Testis (tissue), 3 donors: ENCODE measurements around the gene RNF44. TPM values are rescaled to one million over a fixed set of nuclear protein-coding genes. Genes with fewer than 3 reads are reported as not detected.

Experiments
- DNase-seq: peaks from one replicate; pipeline ENCODE4 v3.0.0-alpha.2; 2019
- H3K27ac ChIP-seq, 2 donors: fragments of 200-600 bp; sonication (generic); one replicate each; pipeline ENCODE4 v1.5.1; 2019
- H3K27me3 ChIP-seq: fragments of 200-600 bp; sonication (generic); one replicate; pipeline ENCODE4 v1.5.1; 2019
- H3K36me3 ChIP-seq: fragments of 200-600 bp; sonication (generic); one replicate; pipeline ENCODE4 v1.5.1; 2017; ENCODE audit warnings: low read depth; ENCODE audit errors: missing control alignments
- H3K4me1 ChIP-seq: fragments of 200-600 bp; sonication (generic); one replicate; pipeline ENCODE4 v1.5.1; 2019
- H3K4me3 ChIP-seq, 2 donors: fragments of 200-600 bp; sonication (generic); one replicate each; pipeline ENCODE4 v1.5.1; 2017 to 2019
- H3K9me3 ChIP-seq: fragments of 200-600 bp; sonication (generic); one replicate; pipeline ENCODE4 v1.5.1; 2017
- POLR2A ChIP-seq: fragments of 450-650 bp; IDR thresholded peaks from one replicate; pipeline ENCODE4 v1.6.1; 2017; ENCODE audit warnings: antibody characterized with exemption, mild to moderate bottlenecking, moderate library complexity
- WGBS, 2 donors: methylation state at CpG; one replicate each; pipeline ENCODE4 v1.1.5; 2018; 5-methylcytosine and 5-hydroxymethylcytosine counted together
- intact Hi-C: fragments of 100-400 bp; cut with DNase I; formaldehyde crosslinking; loops from one replicate; pipeline ENCODE4 v1.15.1; 2023; ENCODE audit warnings: low total_unique reads
- polyA plus RNA-seq: library from polyadenylated mRNA; stranded (reverse); fragments of 350-450 nt; fragmentation: Illumina TruSeq; extraction: RNeasy Lipid Tissue Mini Kit (QIAGEN cat#74804); gene quantifications from one replicate; pipeline ENCODE4 v1.2.3, GENCODE V29; 2014; ENCODE audit warnings: low read depth, low replicate concordance; ENCODE audit not compliant: insufficient read depth
- total RNA-seq, 2 donors: library from RNA; depleted of rRNA; stranded (reverse); fragments of >200 nt; gene quantifications; one replicate each; pipeline ENCODE4 v1.2.3, GENCODE V29; 2016
- TF ChIP-seq, protein P1 (sequence below), 3 experiments: fragments of 450-650 bp in 2 of 3; fragments of 200-600 bp in 1 of 3; sonication (generic) in 1 of 3; IDR thresholded peaks; one replicate each; pipeline ENCODE4 v1.5.1; 2016 to 2019; ENCODE audit warnings: antibody characterized with exemption in 3 of 3, mild to moderate bottlenecking in 2 of 3, moderate library complexity in 1 of 3

RNF44 gene
- total and polyA plus RNA-seq, 3 donors from 2014 or later = 57.2 to 64.7 (median 60.1) TPM

DNA sequence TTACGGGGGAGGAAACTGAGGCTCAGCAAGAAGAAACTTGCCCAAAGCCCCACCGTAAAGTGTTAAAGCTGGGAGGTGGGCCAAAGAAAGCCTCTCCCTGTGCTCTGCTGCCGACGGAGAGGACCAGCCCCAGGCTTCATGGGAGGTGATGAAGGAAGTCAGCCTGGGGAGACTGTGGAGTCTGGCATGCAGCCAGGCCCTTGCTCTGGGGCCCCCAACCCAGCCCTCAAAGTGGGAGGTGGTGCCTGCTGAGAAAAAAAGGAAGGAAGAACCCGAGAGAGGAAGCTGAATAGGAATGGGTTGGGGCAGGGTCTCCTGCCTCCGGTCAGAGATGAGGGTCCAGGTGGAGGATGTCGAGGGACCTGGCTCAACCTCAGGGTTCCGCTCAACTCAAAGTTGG is 3.8 kb downstream of the RNF44 start:
- no peak for DNase-seq
- H3K9me3 ChIP-seq = no peaks in the 10 kb centered on the region
- H3K36me3 ChIP-seq = no peaks in the 10 kb centered on the region
- peak overlapping the region in 1 of 2 donors; percentile 99 for H3K27ac ChIP-seq
- 41 to 47% methylated on average over 8 of the region's 8 CpGs for WGBS, 2 donors
- intact Hi-C loops = loop anchor here (10.0 kb wide), 1 partner anchor 119 kb away; the partner anchor contains the start of gene CLTB
- H3K27me3 ChIP-seq = no peaks in the 10 kb centered on the region
- TF ChIP-seq, protein P1, sequence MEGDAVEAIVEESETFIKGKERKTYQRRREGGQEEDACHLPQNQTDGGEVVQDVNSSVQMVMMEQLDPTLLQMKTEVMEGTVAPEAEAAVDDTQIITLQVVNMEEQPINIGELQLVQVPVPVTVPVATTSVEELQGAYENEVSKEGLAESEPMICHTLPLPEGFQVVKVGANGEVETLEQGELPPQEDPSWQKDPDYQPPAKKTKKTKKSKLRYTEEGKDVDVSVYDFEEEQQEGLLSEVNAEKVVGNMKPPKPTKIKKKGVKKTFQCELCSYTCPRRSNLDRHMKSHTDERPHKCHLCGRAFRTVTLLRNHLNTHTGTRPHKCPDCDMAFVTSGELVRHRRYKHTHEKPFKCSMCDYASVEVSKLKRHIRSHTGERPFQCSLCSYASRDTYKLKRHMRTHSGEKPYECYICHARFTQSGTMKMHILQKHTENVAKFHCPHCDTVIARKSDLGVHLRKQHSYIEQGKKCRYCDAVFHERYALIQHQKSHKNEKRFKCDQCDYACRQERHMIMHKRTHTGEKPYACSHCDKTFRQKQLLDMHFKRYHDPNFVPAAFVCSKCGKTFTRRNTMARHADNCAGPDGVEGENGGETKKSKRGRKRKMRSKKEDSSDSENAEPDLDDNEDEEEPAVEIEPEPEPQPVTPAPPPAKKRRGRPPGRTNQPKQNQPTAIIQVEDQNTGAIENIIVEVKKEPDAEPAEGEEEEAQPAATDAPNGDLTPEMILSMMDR (IDR thresholded peaks at IDR 0.05) = no peak
- TF ChIP-seq POLR2A = no peak
- H3K4me1 ChIP-seq = peaks cover 58% of the 10 kb centered on the region
- no peak overlapping the region for H3K4me3 ChIP-seq

DNA sequence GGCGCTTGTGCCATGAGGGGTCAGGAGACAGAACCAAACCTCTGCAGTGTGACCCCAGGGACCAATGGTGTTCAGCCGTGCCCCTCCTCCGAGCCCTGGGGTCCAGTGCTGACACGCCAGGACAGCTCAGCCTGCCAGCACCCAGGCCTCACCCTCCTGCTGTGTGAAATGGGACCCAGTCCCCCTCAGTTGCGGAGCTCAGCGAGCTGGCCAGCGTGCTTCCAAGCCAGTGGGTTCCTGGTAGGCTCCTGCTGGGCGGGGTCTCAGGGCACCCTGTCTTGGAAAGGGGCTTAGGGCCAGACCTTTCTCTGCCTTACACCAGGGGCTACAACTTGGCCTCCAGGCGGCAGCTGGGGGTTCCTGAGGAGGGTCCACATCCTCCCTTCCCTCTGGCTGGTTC is 4.4 kb downstream of the RNF44 start:
- WGBS, 2 donors = 91 to 93% methylated on average over 7 to 9 of the region's 9 CpGs
- no peaks in the 10 kb centered on the region for H3K9me3 ChIP-seq

DNA sequence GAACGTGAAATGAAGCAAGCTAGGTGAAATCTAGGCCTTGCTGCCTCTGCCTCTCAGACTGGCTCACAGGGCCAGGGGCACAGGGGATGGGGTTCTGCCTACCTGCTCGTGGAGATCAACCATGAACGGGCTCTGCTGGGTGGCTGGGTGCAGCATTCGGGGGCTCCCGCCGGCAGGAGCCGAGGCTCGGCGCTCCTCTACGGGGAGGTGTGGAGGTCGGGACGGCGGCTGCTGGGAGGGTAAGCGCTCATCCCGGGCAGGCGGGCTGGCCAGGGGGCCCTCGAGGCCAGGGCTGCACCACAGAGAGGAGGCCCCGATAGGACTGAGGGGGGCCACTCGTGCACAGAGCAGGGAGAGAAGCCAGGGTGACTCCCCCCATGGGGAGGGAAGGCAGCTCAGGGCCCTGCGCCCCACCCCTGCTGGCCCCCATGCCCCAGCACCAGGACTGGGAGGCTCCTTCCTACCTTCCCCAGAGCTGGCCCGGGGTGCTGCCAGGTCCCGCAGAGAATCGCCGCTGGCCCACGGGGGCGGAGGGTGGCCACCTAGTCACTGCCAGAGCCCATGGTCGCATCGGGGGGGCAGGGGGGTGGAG is 5.2 kb downstream of the RNF44 start:
- H3K4me1 ChIP-seq = peaks cover 56% of the 10 kb centered on the region
- WGBS, 2 donors = 76 to 80% methylated on average over 19 to 28 of the region's 28 CpGs
- no peak overlapping the region for H3K4me3 ChIP-seq
- H3K36me3 ChIP-seq = no peaks in the 10 kb centered on the region
- H3K27ac ChIP-seq = no peak overlapping the region
- no peak for TF ChIP-seq POLR2A
- TF ChIP-seq, protein P1 (IDR thresholded peaks at IDR 0.05) = no peak
- H3K27me3 ChIP-seq = no peaks in the 10 kb centered on the region
- no peaks in the 10 kb centered on the region for H3K9me3 ChIP-seq
- intact Hi-C loops = loop anchor here (10.0 kb wide), 1 partner anchor 117 kb away; the partner anchor contains the start of gene CLTB
- DNase-seq = no peak

More for the DNA sequence above, 4.4 kb downstream of the RNF44 start:
- no peaks in the 10 kb centered on the region for H3K27me3 ChIP-seq
- peaks cover 56% of the 10 kb centered on the region for H3K4me1 ChIP-seq
- no peaks in the 10 kb centered on the region for H3K36me3 ChIP-seq
- intact Hi-C loops = loop anchor here (10.0 kb wide), 1 partner anchor 118 kb away; the partner anchor contains the start of gene CLTB
- TF ChIP-seq POLR2A = no peak
- TF ChIP-seq, protein P1 (IDR thresholded peaks at IDR 0.05) = no peak
- H3K4me3 ChIP-seq = no peak overlapping the region
- no peak for DNase-seq
- no peak overlapping the region for H3K27ac ChIP-seq

DNA sequence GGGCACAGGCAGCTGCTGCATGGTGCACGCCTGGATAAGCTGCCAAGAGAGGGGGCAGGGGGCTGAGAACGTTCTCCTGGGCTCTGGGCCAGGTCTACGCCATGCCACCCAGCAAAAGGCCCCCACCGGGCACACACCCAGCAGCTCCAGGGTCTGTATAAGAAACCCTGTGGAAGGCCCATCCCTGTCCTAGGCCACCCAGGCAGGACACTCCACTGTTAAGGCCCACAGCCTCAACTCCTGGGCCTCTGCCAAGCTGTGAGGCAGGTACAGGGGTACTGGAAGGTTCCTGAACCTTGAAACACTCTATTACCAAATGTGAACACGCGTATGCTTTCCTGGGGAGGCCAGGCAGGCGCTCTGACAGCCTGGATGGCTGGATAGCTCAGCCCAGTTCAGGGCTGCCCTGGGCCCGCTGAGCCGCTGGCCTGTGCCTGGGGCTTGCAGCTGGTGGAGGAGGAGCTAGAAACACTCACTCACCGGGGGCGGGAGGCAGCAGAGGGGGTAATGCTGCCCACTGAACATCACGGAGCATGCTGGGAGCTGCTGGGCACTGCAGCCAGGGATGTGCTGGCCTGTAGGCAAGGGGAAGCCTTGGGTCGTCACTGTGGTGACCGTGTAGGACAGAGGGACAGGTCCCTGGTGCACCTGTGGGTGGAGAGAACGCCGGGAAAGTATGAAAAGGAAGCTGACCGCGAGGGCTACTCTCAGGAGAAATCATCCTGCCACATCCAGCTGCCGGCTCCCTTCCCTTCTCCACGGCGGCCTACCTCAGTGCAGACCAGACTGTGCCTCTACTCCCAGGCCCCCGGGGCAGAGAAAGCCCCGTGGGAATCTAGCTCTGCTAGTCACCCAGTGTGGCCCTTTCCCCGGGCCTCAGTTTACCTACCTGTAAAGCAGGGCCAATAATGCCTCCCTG is 6.0 kb downstream of the RNF44 start:
- H3K27me3 ChIP-seq = no peaks in the 10 kb centered on the region
- no peak overlapping the region for H3K4me3 ChIP-seq
- intact Hi-C loops = loop anchor here (10.0 kb wide), 1 partner anchor 116 kb away; the partner anchor contains the start of gene CLTB
- peak; percentile 46 for DNase-seq
- H3K9me3 ChIP-seq = no peaks in the 10 kb centered on the region
- no peak overlapping the region for H3K27ac ChIP-seq
- peaks cover 56% of the 10 kb centered on the region for H3K4me1 ChIP-seq
- TF ChIP-seq, protein P1 (IDR thresholded peaks at IDR 0.05) = no peak
- no peak for TF ChIP-seq POLR2A
- 34 to 51% methylated on average over 18 to 24 of the region's 24 CpGs for WGBS, 2 donors
- no peaks in the 10 kb centered on the region for H3K36me3 ChIP-seq
